GM21723 (cell line): ENCODE data around the gene AMBRA1.

Source experiments
- ATAC-seq: cut with Tn5 transposase; IDR thresholded peaks from one replicate; pipeline ENCODE4 v1.9.1; 2021; ENCODE audit warnings: mild to moderate bottlenecking, moderate library complexity; ENCODE audit not compliant: unreplicated experiment

Gene AMBRA1

GRCh38 chr11:46514370-46514769, 79.5 kb downstream of the AMBRA1 start:
- no peak for ATAC-seq

- no peak for ATAC-seq
Measured at GRCh38 chr11:46513934-46514342, 79.9 kb downstream of the AMBRA1 start.

- no peak for ATAC-seq
Measured at GRCh38 chr11:46512261-46512881, 81.5 kb downstream of the AMBRA1 start.

- no peak for ATAC-seq
Measured at GRCh38 chr11:46511342-46511741, 82.5 kb downstream of the AMBRA1 start.

- ATAC-seq = no peak
Measured at GRCh38 chr11:46508360-46508759, 85.5 kb downstream of the AMBRA1 start.

GRCh38 chr11:46506483-46506791, 87.4 kb downstream of the AMBRA1 start:
- no peak for ATAC-seq

- ATAC-seq = no peak
Measured at GRCh38 chr11:46505741-46506482, 87.9 kb downstream of the AMBRA1 start.

GRCh38 chr11:46504817-46505613, 88.8 kb downstream of the AMBRA1 start:
- ATAC-seq = no peak

- ATAC-seq = no peak
Measured at GRCh38 chr11:46499821-46500220, 94.0 kb downstream of the AMBRA1 start.

- ATAC-seq = no peak
Measured at GRCh38 chr11:46498968-46499367, 94.9 kb downstream of the AMBRA1 start.

GRCh38 chr11:46498179-46498578, 95.6 kb downstream of the AMBRA1 start:
- no peak for ATAC-seq

- no peak for ATAC-seq
Measured at GRCh38 chr11:46497498-46497897, 96.3 kb downstream of the AMBRA1 start.

- no peak for ATAC-seq
Measured at GRCh38 chr11:46493791-46494190, 100.0 kb downstream of the AMBRA1 start.

GRCh38 chr11:46492532-46492931, 101.3 kb downstream of the AMBRA1 start:
- no peak for ATAC-seq

- ATAC-seq = no peak
Measured at GRCh38 chr11:46491661-46492330, 102.0 kb downstream of the AMBRA1 start.

GRCh38 chr11:46490666-46491065, 103.2 kb downstream of the AMBRA1 start:
- no peak for ATAC-seq

GRCh38 chr11:46489656-46490560, 103.9 kb downstream of the AMBRA1 start:
- ATAC-seq = no peak

- no peak for ATAC-seq
Measured at GRCh38 chr11:46485856-46486443, 107.9 kb downstream of the AMBRA1 start.

- ATAC-seq = no peak
Measured at GRCh38 chr11:46484101-46484500, 109.7 kb downstream of the AMBRA1 start.

GRCh38 chr11:46480909-46481308, 112.9 kb downstream of the AMBRA1 start:
- no peak for ATAC-seq
